SK-MEL-5 (cell line): Measurements from ENCODE around the gene DPH6. TPM values are rescaled to one million over a fixed set of nuclear protein-coding genes. Genes with fewer than 3 reads are reported as not detected.

Source experiments
- DNase-seq: peaks from one replicate; pipeline ENCODE4 v3.0.0-alpha.2; 2016; ENCODE audit warnings: low read depth, low spot score
- in situ Hi-C: cut with HindIII; loops from 2 replicates; pipeline ENCODE4 v1.10.0; 2016; ENCODE audit warnings: low sequenced_read_pairs, high pct_unique_total_duplicates, low pct_unique_long_range_greater_than_20kb
- total RNA-seq: library from RNA; depleted of rRNA; stranded (reverse); fragments of >200 nt; shearing (Covaris generic); gene quantifications from 2 replicates; pipeline ENCODE4 v1.2.3, GENCODE V29; 2014

The DPH6 gene
- total RNA-seq, 1 experiment from 2014 or later = 48.1 TPM

DNA sequence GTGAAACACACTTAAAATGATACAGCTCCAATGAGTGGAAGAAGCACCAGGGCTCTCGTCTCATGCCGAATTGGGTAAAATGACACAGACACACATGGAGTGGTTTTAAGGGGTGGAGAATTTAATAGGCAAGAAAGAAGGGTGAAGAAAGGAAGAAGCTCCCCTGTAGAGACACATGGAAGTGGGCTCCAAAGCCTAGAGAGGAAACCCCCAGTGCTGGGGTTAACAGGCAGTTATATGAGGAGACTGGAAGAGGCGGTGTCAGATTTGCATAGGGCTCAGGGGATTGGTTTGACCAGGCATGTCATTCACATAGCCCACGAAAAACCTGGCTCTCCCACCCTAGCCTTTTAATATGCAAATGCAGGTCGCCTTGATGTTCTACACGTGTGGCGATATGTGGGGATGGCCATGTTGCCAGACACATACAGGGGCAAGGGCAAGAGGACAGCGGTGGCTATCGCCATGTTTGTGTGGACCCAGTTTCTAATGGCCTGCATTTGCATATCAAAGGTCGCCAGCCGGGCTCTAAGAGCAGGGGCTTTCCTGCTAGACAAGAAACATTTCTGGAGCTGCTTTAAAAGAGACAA is 1.9 kb upstream of the DPH6 start:
- DNase-seq = no peak
- in situ Hi-C loops = no loop called here

DNA sequence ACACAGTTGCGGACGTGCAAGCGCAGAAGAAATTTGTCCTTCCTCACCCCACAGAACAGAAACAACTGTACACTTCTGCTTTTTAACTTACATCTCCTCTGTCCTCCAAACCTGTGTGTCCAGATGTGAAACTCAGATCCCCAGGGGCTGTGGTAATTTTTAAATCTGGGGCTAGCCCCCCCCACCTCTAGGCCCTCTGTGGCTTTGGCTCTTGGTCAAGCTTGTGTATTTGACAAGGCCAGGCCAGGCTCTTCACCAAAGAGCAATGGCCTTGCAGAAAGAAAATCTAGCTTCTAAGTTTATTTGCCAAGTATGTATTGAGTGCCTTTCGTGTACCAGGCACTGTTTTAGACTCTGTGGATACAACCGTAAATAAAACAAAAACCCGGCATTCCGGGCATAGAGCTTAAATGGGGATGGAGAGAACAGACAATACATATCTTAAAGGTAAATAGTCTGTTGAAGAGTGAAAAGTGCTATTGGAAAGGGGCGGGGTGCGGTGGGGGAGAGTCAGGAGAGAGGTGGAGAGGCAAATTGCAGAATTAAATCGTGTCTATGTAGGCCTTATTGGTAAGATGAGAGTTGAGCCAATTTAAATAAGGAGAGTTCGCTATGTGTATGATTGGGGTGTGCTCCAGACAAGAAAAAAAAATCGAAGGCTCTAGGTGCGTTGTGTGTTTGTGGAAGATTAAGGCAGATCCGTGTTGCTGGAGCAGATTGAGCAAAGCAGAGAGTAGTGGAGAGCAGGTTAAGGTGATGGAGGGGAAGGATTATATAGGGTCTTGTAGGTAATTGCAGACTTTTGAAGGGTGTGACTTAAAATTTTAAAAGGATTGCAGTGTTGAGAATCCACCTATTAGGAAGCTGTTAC is 781 bp upstream of the DPH6 start:
- in situ Hi-C loops = no loop called here
- DNase-seq = no peak

DNA sequence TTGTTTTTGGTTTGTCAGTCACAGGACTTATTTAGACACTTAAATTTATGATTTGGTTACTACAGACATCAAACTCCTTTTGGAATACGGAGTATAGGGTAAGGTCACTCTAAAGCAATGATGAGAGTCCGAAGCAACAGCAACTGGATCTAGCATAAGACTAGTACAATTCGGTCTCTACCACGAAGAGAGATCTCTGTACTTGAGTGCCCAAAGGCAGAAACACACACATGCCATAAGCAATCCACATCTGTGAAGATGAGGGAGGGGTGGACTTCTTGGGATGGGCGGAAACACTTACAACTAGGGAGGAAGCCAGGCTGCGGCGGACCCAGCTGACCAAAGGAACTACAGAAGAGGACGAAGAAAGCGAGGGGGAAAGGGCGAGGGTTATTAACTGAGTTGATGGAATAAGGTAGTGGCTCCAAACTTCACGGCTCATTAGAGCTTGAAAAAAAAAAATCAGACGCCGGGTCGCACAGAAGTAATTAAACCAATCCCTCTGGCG is 595 bp downstream of the DPH6 start:
- peak; percentile 62 for DNase-seq
- in situ Hi-C loops = no loop called here

DNA sequence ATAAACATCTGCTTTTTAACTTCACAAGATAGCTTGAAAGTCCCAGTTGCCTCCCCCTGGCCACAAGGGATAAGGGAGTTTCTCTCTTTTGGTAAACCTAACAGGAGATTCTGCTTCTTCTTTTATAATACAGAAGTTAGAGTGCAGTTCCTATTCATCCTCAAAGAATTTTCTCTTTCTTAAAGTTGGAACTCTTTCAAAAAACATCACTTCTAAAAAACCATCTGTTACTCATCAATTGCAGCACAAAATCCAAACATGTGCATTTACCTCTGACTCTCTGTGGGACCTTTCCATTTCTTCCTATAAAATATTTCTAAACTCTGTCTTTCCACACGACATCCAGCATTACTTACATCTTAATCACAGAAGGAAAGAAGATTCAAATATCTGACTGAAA is 5.1 kb downstream of the DPH6 start:
- in situ Hi-C loops = no loop called here
- no peak for DNase-seq

DNA sequence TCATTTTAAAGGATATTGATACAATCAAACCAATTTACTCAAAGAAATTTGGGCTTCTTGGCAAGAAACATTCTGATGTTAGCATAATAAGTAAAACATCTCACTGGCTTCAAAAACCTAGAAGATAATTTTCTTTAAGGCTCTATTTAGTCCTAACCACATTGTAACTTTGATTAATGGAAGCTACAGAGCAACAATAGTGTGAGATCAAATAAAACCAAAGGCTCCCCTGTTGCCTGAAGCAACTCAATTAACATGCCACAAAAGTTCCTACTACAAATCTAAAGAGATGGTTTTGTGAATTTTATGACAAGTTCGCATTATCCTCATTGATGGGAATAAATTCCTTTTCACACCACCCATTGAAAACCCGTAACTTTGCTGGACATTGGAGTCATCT is 5.9 kb downstream of the DPH6 start:
- in situ Hi-C loops = no loop called here
- DNase-seq = no peak

DNA sequence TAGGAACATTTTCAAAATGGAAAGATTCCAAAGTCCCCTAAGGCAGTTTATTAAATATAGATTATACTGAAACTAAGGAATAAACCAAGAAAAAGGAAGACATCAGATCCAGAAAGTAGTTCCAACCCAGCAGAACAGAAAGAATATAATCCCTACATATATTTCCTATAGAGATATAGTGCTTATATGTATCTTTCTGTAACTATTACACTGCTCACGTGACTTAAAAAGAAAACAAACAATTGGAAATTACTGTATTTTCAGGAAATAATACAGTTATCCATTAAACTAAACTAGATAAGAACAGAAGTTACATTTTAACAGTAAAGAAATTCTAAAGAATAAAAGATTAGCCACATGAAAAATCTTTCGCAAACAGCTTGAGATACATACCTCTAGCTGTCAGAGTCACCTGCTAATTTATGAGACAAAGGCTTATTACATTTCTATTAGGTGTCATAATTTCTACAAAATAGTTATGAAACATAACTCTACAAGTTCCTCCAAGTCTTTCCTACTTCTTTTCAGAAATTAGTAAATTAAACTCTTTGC is 10.5 kb downstream of the DPH6 start:
- in situ Hi-C loops = no loop called here
- no peak for DNase-seq

DNA sequence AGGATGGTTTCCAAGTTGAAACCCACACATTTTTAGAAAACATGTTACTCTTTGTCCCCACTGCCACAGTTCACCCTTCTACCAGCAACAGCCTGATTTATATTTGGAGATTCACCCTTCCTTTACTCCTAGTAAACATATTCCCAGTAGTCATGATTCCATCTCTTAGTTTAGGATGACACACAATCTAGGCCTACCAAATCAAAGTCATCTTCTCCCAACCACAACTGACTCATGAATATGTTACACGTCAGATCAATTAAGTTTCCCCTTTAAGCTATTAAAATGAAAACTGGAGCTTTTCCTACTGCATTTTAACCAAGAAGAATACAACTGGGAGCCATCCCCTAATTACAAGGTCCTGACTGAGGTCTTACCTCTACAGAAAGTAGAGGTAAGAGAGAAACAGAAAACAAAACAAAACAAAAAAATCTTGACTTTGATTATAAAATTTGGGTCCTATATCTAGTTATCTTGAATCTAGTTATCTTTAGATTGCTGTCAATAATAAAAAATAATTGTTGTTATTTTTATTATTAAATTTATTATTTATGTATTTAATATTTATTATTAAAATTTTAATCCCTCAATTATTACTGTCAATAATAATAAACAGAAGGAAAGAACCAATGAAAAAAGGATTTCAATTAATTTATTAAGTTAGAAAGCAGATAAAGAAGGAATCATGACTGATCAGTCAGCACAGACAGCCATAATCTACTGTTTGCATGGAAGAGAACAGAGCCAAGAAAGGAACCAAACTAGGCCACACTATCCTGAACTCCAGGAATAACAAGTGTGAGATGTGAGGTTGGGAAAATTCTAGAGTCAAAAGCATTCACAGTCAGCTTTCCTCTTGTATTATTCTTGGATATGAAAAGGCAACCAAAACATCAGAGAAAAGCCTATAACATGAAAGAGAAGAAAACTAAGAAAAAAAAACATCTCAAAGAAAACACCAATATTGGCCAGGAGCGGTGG is 12.5 kb downstream of the DPH6 start:
- in situ Hi-C loops = no loop called here
- DNase-seq = no peak

DNA sequence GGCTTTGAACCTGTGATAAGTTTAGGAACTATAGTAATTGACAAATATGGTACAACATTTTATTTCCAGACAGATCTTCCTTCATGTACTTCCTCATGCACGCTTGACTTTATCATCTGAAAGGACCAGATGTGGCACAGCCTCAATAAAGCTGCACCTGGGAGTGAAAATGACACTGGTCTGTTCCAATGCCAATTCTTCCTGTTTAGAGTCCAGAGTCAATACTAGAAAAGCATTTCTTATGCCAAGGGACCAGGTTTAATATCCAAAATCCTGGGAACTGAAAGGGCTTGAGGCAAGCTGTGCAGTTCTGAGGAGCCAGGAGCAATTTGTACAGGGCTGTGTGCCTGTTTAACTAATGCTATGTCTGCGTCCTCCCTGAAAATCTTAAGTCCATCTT is 15.3 kb downstream of the DPH6 start:
- DNase-seq = no peak
- in situ Hi-C loops = no loop called here

DNA sequence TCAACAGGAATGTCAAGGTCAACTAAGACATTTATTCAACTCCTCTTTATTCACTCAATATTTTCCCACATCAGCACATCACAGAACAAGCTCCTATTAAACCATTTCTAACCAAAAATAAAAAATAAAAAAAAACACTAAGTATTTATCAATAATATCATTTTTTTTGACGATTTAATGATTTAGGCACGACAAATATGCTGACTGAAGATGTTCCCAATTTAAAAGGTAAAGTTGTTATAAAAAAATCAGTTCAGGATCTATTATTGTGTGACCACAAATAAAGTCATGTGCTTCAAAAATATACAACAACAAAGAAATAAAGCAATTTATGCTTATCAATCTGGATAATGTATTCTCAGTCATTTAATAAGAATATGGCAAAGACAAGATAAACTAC is 16.2 kb downstream of the DPH6 start:
- no peak for DNase-seq
- in situ Hi-C loops = no loop called here

DNA sequence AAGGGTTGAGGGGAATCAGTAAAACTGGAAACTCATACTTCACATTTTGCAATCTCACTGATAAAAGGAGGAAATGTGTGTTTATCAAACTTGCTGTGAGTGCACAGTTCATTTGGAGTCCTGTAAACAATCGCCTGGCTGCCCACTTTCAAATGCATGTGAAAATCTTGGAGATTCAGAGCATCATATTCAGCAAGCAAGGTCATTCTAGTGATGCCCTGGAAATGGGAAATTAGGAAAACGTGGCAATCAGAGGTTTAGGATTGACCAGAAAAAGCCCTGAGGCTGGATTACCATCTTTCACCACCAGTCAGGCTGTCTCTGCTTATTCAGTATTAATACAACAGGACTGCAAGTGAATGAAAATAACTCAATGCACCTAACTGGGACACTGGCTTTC is 23.9 kb downstream of the DPH6 start:
- peak; percentile 38 for DNase-seq
- in situ Hi-C loops = no loop called here

DNA sequence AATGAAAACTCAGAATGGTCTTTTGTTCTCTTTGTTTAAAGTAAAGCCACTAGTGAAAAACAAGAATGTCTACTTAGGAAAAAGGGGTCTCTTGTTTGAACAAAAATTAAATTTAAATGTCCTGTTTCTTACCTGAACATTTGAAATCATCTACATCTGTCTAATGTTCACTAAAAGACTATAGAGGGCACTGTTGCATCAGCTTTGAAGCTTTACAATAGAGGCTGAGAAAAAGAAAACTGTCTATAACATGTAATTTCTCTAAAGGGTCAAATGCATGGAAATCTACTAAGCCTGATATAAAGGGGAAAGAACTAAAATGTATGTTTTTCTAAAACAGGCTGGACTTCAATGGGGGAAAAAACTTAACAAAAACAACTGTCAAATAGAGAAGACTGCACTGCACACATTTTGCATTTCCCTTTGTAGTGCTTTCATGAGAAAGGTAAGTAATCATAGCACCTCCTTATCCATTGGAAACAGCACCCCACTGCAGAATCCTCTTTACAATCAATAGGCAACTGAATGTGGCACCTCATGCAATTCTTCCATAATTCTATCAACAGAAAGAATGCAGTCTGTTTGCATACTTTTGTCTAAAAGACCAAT is 26.3 kb downstream of the DPH6 start:
- in situ Hi-C loops = no loop called here
- DNase-seq = peak; percentile 65

DNA sequence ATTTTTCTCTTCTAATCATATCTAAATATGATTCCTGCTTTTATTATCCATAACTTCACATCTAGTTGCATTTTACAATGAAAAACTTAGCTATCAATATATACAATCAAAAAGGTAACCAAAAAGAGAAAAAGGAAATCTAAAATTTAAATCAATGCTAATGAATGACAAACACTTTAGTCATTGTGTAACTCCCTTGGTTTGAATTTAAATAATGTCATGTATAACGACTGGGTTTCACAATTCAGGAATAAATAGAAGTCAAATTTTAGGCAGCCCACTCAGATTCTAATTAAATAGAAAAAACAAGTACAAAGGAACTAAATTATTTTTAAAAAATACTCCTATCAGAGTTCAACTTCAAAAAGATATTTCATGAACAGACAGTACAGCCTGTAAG is 26.9 kb downstream of the DPH6 start:
- DNase-seq = no peak
- in situ Hi-C loops = no loop called here

DNA sequence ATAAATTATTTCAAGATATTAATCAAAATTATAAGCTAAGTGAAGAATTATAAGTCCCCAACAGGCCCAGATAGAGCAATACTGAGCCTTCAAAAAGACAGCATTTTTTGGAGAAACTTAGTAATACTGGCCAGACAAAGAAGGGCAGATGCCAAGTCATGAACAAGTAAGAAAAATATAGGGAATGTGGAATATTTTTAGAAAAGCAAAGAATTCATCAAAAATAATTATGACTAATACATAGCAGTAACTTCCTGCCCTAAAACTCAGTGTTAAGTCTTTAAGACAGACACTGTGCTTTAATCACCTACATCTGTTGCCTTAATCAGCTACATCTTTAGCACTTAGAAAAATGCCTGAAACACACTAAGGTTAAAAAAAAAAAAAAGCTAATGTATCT is 31.2 kb downstream of the DPH6 start:
- DNase-seq = no peak
- in situ Hi-C loops = no loop called here

DNA sequence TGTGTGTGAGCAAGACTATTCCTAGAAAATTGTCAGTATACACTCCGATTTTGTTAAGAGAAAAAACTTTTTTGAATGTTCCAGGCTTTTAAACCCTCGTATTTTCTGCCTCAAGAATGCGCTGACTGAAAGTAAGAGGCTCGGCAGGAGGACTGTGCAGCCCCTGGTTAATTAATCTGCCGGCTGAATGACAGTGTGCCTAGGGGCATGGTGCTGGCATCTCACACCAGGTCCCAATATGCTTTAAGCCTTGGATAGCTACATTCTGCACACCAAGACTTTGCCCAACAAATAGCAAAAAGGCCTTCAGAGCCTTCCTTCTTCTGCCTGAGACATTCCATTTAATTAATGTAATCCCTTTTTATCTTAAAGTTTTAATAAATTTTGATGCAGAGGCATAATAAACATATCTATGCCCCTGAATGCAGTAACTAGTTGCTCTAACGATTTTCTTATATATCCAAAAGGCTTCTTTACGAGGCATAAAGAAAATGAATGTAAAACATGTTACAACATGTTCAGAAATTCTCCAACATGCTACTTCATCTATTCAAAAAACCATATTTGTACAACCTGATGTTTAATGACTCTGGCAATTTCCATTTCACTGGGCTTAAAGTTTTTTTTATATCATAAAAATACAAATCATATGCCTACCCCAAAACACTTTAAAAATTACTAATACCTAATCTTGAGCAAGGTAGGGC is 37.9 kb downstream of the DPH6 start:
- peak; percentile 62 for DNase-seq
- in situ Hi-C loops = no loop called here

DNA sequence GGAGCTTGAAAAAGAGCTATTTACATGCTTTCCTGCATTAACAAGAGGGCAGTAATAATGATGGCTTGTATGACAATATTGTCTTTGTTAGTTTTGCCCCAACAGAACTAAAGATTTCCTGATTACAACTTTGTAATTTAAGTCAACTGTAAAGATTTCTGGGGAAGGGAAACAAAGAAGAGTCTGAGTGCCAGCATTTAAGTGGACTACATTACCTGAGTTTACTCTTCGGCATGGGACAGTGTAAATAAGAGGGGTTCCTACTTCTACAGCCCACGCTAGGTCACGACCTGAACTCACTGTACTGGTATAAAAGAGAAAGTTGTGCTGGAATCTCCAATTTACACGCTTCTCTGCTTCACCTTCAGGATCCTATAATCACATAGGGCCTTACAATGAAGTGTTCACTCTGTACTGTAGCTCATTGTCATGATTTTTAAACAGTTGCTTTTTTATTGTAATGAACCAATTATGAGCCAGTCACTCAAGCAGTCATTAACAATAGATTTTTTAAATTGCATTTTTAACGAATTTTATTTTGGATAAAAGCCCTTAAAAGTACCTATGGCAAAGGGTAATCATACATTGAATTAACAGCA is 39.6 kb downstream of the DPH6 start:
- in situ Hi-C loops = no loop called here

DNA sequence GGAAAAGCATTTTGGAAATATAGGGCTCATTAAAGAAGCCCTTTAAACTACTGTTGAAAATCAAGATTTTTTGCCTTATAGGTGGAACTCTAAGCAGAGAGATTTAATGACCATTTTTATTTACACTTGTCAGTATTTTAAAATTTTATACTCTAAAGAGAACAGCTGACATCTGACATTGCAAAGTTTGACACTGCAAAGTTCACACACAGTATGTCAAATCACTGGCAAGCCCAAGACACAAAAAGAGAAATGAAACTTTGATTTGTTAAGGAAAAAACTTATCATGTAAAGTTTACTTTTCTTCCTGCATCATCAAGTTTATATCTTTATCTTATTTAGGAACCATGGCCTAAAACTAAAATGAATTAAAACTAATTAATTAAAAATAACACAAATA is 40.2 kb downstream of the DPH6 start:
- in situ Hi-C loops = no loop called here
- DNase-seq = no peak

More for the DNA sequence above, 39.6 kb downstream of the DPH6 start:
- peak; percentile 66 for DNase-seq
